Prostate gland (tissue), 2 donors: Measurements from ENCODE around the gene GNB3. TPM values are rescaled to one million over a fixed set of nuclear protein-coding genes. Genes with fewer than 3 reads are reported as not detected.
A peak's percentile ranks its signal among the peaks of the same experiment; 100 is the strongest.

Source experiments
- DNase-seq: peaks from one replicate; pipeline ENCODE4 v3.0.0-alpha.2; 2019; ENCODE audit warnings: low spot score
- H3K27ac ChIP-seq, 2 donors: fragments of 200-600 bp; sonication (generic); 2 replicates each; pipeline ENCODE4 v1.5.1; 2017 to 2019
- H3K27me3 ChIP-seq: fragments of 200-600 bp; sonication (generic); replicated peaks from 2 replicates; pipeline ENCODE4 v1.5.1; 2019; ENCODE audit not compliant: insufficient read depth
- H3K36me3 ChIP-seq, 2 donors: fragments of 200-600 bp; sonication (generic); 1 replicate in 1 of 2; 2 replicates in 1 of 2; pipeline versions ENCODE4 v1.5.1 to v1.8.1; 2017 to 2019
- H3K4me1 ChIP-seq: fragments of 200-600 bp; sonication (generic); replicated peaks from 2 replicates; pipeline ENCODE4 v1.5.1; 2019
- H3K4me3 ChIP-seq, 2 donors: fragments of 200-600 bp; sonication (generic); 2 replicates each; pipeline ENCODE4 v1.5.1; 2017 to 2019
- H3K9me3 ChIP-seq: fragments of 200-600 bp; sonication (generic); 2 replicates; pipeline ENCODE4 v1.5.1; 2017
- CTCF ChIP-seq, 4 experiments: fragments of 200-600 bp in 2 of 4; fragments of 450-650 bp in 2 of 4; sonication (generic) in 2 of 4; IDR thresholded peaks; 1 replicate in 3 of 4; 2 replicates in 1 of 4; pipeline ENCODE4 v1.5.1; 2016 to 2019; ENCODE audit warnings: antibody characterized with exemption in 4 of 4, mild to moderate bottlenecking in 2 of 4, moderate library complexity in 2 of 4
- POLR2A ChIP-seq: fragments of 450-650 bp; IDR thresholded peaks from one replicate; pipeline ENCODE4 v1.6.1; 2016; ENCODE audit warnings: antibody characterized with exemption, mild to moderate bottlenecking
- POLR2AphosphoS5 ChIP-seq: sonication (generic); formaldehyde crosslinking; IDR thresholded peaks from one replicate; pipeline ENCODE4 v1.6.1; 2017; ENCODE audit warnings: antibody characterized with exemption
- WGBS: methylation state at CpG from one replicate; pipeline ENCODE4 v1.1.5; 2018; 5-methylcytosine and 5-hydroxymethylcytosine counted together
- intact Hi-C: fragments of 100-400 bp; cut with DNase I; formaldehyde crosslinking; loops from one replicate; pipeline ENCODE4 v1.14.2; 2022
- total RNA-seq, 2 donors: library from RNA; depleted of rRNA; stranded (reverse); fragments of >200 nt; gene quantifications; one replicate each; pipeline ENCODE4 v1.1.0, GENCODE V29; 2016

The GNB3 gene
- total RNA-seq, 2 donors from 2014 or later, result 2.3 to 2.4 TPM

- intact Hi-C loops, result no loop called here
Observed at GRCh38 chr12:6818645-6819044, 22.1 kb upstream of the GNB3 start.

GRCh38 chr12:6819106-6820030, 21.4 kb upstream of the GNB3 start:
- TF ChIP-seq CTCF (IDR thresholded peaks at IDR 0.05) (no peak), POLR2AphosphoS5 (no peak)
- no peak overlapping the region for H3K27ac ChIP-seq
- no peak overlapping the region for H3K4me3 ChIP-seq
- intact Hi-C loops, result no loop called here
- H3K36me3 ChIP-seq, result no peaks in the 10 kb centered on the region
- H3K4me1 ChIP-seq, result no peaks in the 10 kb centered on the region
- H3K9me3 ChIP-seq, result no peaks in the 10 kb centered on the region
- 91% methylated on average over 13 of the region's 13 CpGs for WGBS
- no peak for DNase-seq
- H3K27me3 ChIP-seq, result no peaks in the 10 kb centered on the region

More at GRCh38 chr12:6818645-6819044, 22.1 kb upstream of the GNB3 start:
- TF ChIP-seq POLR2A (no peak), CTCF (IDR thresholded peaks at IDR 0.05) (no peak), POLR2AphosphoS5 (no peak)
- Histone ChIP-seq H3K27me3 (no peaks in the 10 kb centered on the region), H3K4me1 (no peaks in the 10 kb centered on the region), H3K36me3 (no peaks in the 10 kb centered on the region), H3K27ac (no peak overlapping the region), H3K4me3 (no peak overlapping the region), H3K9me3 (no peaks in the 10 kb centered on the region)
- no peak for DNase-seq
- 76% methylated on average over 5 of the region's 5 CpGs for WGBS

GRCh38 chr12:6820166-6820565, 20.6 kb upstream of the GNB3 start:
- no peaks in the 10 kb centered on the region for H3K9me3 ChIP-seq
- intact Hi-C loops, result no loop called here
- H3K27ac ChIP-seq, result no peak overlapping the region
- no peaks in the 10 kb centered on the region for H3K27me3 ChIP-seq
- H3K4me1 ChIP-seq, result no peaks in the 10 kb centered on the region
- no peak overlapping the region for H3K4me3 ChIP-seq
- DNase-seq, result no peak
- H3K36me3 ChIP-seq, result no peaks in the 10 kb centered on the region
- no peak for TF ChIP-seq POLR2A
- no peak for TF ChIP-seq CTCF (IDR thresholded peaks at IDR 0.05)
- no peak for TF ChIP-seq POLR2AphosphoS5
- 80% methylated on average over 5 of the region's 5 CpGs for WGBS

GRCh38 chr12:6821591-6822425, 18.9 kb upstream of the GNB3 start, which contains the start of gene GPR162:
GPR162 (plus strand) TSS chr12:6821821; CDS start chr12:6823899, 2,078 bp downstream.
- DNase-seq, result peak; percentile 48

More at GRCh38 chr12:6821591-6822425, 18.9 kb upstream of the GNB3 start, which contains the start of gene GPR162:
- H3K9me3 ChIP-seq, result no peaks in the 10 kb centered on the region
- peak within 1 kb of the TSS; percentile 29 to 39 for H3K4me3 ChIP-seq
- H3K4me1 ChIP-seq, result no peaks in the 10 kb centered on the region
- H3K27ac ChIP-seq, result peak within 1 kb of the TSS; percentile 2 to 41
- WGBS, result 2% methylated on average over 28 of the region's 28 CpGs
- H3K36me3 ChIP-seq, result no peaks in the 10 kb centered on the region
- intact Hi-C loops, result no loop called here
- no peak for TF ChIP-seq POLR2AphosphoS5
- TF ChIP-seq CTCF (IDR thresholded peaks at IDR 0.05), result no peak
- TF ChIP-seq POLR2A, result no peak
- no peaks in the 10 kb centered on the region for H3K27me3 ChIP-seq
